ENCODE measurements around the gene SNX33. TPM values are rescaled to one million over a fixed set of nuclear protein-coding genes. Genes with fewer than 3 reads are reported as not detected.
"Not testable (repeated sequence)": the region's sequence is repeated elsewhere in the genome, so short reads cannot be mapped to it uniquely, and the experiment has no call there.

SNX33 gene
- total RNA-seq, 1 donor from 2014 or later = 17.3 TPM

GRCh38 chr15:75702436-75702835 lies 54.7 kb downstream of the SNX33 start:
- Mint-ChIP-seq H3K9me3 (ENCODE audit: unreplicated experiment) (no peaks in the 10 kb centered on the region), H3K27me3 (ENCODE audit: unreplicated experiment) (peaks cover 24% of the 10 kb centered on the region), H3K36me3 (ENCODE audit: low read depth, unreplicated experiment) (peaks cover 4% of the 10 kb centered on the region), H3K4me1 (ENCODE audit: unreplicated experiment) (peaks cover 3% of the 10 kb centered on the region), H3K27ac (ENCODE audit: unreplicated experiment) (no peak overlapping the region), H3K4me3 (ENCODE audit: unreplicated experiment) (no peak overlapping the region)
- no peak for DNase-seq (ENCODE audit: low spot score)
- TF ChIP-seq, protein P1, sequence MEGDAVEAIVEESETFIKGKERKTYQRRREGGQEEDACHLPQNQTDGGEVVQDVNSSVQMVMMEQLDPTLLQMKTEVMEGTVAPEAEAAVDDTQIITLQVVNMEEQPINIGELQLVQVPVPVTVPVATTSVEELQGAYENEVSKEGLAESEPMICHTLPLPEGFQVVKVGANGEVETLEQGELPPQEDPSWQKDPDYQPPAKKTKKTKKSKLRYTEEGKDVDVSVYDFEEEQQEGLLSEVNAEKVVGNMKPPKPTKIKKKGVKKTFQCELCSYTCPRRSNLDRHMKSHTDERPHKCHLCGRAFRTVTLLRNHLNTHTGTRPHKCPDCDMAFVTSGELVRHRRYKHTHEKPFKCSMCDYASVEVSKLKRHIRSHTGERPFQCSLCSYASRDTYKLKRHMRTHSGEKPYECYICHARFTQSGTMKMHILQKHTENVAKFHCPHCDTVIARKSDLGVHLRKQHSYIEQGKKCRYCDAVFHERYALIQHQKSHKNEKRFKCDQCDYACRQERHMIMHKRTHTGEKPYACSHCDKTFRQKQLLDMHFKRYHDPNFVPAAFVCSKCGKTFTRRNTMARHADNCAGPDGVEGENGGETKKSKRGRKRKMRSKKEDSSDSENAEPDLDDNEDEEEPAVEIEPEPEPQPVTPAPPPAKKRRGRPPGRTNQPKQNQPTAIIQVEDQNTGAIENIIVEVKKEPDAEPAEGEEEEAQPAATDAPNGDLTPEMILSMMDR (IDR thresholded peaks at IDR 0.05; ENCODE audit: unreplicated experiment) = no peak

GRCh38 chr15:75703440-75704262 lies 55.9 kb downstream of the SNX33 start:
- H3K36me3 Mint-ChIP-seq (ENCODE audit: low read depth, unreplicated experiment); H3K4me1 Mint-ChIP-seq (ENCODE audit: unreplicated experiment); H3K27ac Mint-ChIP-seq (ENCODE audit: unreplicated experiment); H3K4me3 Mint-ChIP-seq (ENCODE audit: unreplicated experiment); DNase-seq (ENCODE audit: low spot score); H3K9me3 Mint-ChIP-seq (ENCODE audit: unreplicated experiment): not testable (repeated sequence)
- H3K27me3 Mint-ChIP-seq (ENCODE audit: unreplicated experiment) = peaks cover 23% of the 10 kb centered on the region

DNA sequence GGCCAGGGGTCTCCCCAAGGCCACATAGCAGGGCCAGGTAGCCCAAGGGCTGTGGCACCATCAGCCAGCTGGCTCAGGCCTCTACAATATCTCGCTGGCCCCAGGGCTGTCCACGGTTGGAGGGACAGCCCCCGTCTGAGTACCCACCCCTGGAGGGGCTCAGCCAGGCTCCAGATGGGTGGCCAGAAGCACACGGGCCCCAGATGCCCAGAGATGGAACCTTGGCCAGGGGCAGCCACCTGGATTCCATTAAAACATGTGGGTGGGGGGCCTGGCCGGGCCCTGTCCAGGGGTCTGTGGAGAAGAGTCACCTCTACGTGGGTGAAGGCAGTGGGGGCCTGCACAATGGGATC lies 56.5 kb downstream of the SNX33 start:
- Mint-ChIP-seq H3K4me3 (ENCODE audit: unreplicated experiment) (no peak overlapping the region), H3K36me3 (ENCODE audit: low read depth, unreplicated experiment) (peaks cover 4% of the 10 kb centered on the region), H3K27me3 (ENCODE audit: unreplicated experiment) (peaks cover 23% of the 10 kb centered on the region), H3K4me1 (ENCODE audit: unreplicated experiment) (peaks cover 3% of the 10 kb centered on the region), H3K9me3 (ENCODE audit: unreplicated experiment) (no peaks in the 10 kb centered on the region), H3K27ac (ENCODE audit: unreplicated experiment) (no peak overlapping the region)
- TF ChIP-seq, protein P1 (IDR thresholded peaks at IDR 0.05; ENCODE audit: unreplicated experiment) = no peak
- DNase-seq (ENCODE audit: low spot score) = no peak

DNA sequence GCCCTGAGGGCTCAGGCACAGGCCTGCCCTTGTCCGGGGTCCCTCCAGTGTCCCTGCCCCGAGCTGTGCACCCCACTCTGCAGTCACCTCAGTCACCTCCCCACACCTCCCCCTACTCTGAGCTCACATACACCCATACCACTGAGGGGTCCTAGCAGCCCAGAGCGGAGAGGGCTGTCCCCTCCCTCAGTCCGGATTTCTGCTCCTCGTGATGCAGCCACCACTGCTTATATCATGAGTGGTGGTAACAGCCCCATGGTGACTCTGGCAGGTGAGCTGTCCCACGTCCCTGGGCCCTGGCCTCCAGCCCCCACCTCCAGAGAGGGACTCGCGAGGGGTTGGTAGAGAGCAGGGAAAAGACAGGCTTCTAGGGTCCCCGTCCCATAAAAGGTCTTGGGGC lies 56.9 kb downstream of the SNX33 start:
- peaks cover 23% of the 10 kb centered on the region for H3K27me3 Mint-ChIP-seq (ENCODE audit: unreplicated experiment)
- H3K9me3 Mint-ChIP-seq (ENCODE audit: unreplicated experiment) = no peaks in the 10 kb centered on the region
- TF ChIP-seq, protein P1 (IDR thresholded peaks at IDR 0.05; ENCODE audit: unreplicated experiment) = no peak
- H3K27ac Mint-ChIP-seq (ENCODE audit: unreplicated experiment) = no peak overlapping the region
- H3K4me1 Mint-ChIP-seq (ENCODE audit: unreplicated experiment) = peaks cover 3% of the 10 kb centered on the region
- peaks cover 4% of the 10 kb centered on the region for H3K36me3 Mint-ChIP-seq (ENCODE audit: low read depth, unreplicated experiment)
- H3K4me3 Mint-ChIP-seq (ENCODE audit: unreplicated experiment) = no peak overlapping the region
- DNase-seq (ENCODE audit: low spot score) = no peak

DNA sequence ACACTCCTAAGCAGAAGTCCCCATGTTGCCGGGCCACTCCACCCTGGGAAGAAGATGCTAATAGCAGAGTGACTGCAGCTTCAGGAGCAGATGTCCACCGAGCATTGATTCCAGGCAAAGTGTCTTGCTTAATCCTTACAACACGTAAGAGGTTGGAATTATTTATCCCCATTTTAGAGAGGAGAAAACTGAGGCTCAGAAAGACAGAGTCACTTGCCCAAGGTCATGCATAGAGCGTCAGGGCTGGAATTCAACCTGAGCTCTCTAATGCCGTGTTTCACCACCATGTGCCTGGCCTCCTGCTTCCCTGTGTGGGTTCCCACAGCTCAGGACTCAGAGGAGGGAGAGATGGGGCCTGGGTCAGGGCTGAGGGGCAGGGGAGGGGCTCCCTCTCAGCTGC lies 57.7 kb downstream of the SNX33 start:
- H3K27me3 Mint-ChIP-seq (ENCODE audit: unreplicated experiment) = peaks cover 26% of the 10 kb centered on the region
- not testable (repeated sequence) for DNase-seq (ENCODE audit: low spot score); H3K27ac Mint-ChIP-seq (ENCODE audit: unreplicated experiment); H3K4me3 Mint-ChIP-seq (ENCODE audit: unreplicated experiment); H3K4me1 Mint-ChIP-seq (ENCODE audit: unreplicated experiment); H3K9me3 Mint-ChIP-seq (ENCODE audit: unreplicated experiment); H3K36me3 Mint-ChIP-seq (ENCODE audit: low read depth, unreplicated experiment)

Measured in endothelial cell (in vitro differentiated cells).